ENCODE data around the gene UTP18.
"Not testable (repeated sequence)": the region's sequence is repeated elsewhere in the genome, so short reads cannot be mapped to it uniquely, and the experiment has no call there.

Gene UTP18

GRCh38 chr17:51260237-51261023 lies at the start of gene UTP18:
TSS of gene UTP18 (plus strand) at chr17:51260546. CDS start at chr17:51260585, 39 bp downstream.
- DNase-seq = peak; percentile 96

DNA sequence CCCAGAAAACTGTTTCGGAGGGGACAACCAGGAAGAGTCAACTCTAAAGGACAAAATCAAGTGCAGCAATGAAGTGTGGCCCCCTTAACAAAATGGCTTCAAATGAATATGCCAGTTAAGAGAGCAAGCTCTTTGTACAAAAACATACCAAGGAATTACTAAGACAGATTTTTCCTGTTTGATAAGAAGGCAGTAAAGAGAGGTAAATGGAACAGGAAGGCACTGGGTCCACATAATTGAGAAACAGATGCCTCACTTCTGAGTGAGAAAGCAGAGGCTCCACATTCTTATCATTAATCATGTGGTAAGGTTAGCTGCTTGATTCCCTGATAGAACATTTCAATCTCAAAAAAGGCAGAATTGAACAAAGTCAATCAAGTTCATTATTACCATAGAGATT lies 45.4 kb upstream of the UTP18 start:
- DNase-seq = no peak

DNA sequence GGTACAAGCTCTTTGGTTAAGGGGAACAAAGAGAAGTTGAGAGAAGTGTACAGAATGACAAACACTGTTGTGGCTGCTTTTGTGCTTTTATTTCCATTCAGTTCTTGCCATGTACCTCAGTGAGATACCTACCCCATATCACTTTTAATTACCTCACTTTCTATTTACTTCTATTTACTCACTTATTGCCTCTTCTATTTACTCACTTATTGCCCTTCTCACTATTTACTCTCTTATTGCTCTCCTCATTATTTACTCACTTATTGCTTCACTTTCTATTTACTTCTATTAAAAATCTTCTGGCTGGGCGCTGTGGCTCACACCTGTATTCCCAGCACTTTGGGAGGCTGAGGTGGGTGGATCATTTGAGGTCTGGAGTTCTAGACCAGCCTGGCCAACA lies 42.4 kb upstream of the UTP18 start:
- no peak for DNase-seq

- no peak for DNase-seq
Measured at GRCh38 chr17:51221322-51221721, 39.0 kb upstream of the UTP18 start.

DNA sequence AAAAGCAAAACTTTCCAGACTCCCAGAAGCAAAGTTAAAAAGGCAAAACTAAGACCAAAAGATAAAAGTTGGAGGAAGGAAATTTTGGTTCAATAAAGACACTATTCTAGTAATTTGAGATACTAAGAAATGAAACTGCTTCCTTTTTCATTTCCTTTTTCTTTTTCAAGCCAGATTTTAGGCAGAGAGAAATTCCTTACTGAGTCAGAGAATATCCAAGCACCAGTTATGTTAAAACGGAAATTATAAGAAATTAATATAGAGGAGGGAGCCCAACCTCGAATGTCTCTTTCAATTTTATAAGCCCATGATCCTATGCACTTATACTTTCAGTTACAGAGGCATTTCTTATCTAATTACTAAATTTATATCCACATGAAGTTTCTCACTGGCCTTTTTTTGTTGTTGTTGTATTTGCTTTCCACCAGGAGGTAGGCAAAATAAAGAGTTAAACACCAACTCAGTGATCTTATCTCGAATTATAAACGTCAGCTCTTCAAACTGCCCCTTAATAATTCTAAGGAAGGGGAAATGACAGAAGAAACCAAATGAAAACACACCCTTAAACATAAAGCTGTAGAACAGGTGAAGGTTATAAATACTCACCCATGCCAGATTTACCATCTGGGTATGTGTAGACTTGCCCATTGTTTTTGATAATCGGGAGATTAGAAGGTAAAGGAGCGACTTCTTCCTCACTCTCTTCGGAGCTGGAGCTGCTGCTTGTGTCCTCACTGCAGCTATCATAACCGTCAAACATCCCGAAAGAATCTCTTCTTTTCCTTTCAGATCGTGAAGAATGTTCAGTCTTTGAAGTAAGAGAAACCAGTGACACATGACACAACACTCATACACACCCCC lies 35.7 kb upstream of the UTP18 start:
- no peak for DNase-seq

- not testable (repeated sequence) for DNase-seq
Measured at GRCh38 chr17:51225523-51225922, 34.8 kb upstream of the UTP18 start.

DNA sequence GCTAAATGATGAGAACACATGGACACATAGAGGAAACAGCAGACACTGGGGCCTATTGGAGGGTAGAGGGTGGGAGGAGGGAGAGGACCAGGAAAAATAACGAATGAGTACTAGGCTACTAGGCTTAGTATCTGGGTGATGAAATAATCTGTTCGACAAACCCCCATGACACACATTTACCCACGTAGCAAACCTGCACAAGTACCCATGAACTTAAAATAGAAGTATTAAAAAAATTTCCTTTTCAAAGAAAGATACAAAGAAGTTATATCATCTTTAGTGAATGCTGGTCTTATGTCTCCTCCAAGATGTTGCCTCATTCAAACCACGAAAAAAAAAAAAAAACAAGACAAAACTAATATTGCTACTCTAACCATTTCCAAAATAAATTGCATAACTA lies 32.2 kb upstream of the UTP18 start:
- no peak for DNase-seq

DNA sequence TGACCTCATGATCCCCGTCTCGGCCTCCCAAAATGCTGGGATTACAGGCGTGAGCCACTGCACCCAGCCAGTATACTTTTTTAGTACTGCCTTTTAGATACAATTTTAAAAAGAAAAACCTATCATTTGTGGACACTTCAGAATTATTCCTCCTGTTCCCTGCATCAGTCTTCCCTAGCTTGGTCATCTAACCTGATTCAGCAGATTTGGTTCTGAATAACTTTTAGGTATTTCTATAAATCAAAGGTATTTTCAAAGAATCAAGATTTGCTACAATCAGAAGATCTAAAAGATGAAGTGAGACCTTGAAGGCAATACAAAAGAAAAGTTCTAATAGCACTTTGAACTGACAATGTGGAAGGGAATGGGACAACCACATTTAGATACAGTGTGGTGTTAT lies 30.5 kb upstream of the UTP18 start:
- DNase-seq = no peak

GRCh38 chr17:51230306-51230705 lies 30.0 kb upstream of the UTP18 start:
- no peak for DNase-seq

DNA sequence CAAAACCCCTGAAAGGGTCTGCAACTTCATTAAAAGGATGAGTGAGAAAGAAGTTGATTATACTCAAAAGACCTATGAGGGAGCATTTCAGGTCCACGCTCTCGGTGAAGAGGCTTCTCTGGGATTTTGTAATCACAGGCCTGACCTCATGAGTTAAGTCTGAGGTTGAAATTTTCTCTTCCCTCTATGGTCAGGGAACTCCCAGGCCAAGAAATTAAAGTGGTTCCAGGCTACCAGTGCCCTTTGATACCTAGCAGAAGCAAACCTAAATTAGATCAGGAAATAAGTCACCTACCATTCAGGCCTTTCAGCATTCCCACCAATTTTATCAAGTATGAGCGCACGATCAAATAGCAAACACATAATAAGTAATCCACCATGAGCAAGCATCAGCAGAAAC lies 28.3 kb upstream of the UTP18 start:
- DNase-seq = no peak

- DNase-seq = no peak
Measured at GRCh38 chr17:51234162-51234561, 26.2 kb upstream of the UTP18 start.

DNA sequence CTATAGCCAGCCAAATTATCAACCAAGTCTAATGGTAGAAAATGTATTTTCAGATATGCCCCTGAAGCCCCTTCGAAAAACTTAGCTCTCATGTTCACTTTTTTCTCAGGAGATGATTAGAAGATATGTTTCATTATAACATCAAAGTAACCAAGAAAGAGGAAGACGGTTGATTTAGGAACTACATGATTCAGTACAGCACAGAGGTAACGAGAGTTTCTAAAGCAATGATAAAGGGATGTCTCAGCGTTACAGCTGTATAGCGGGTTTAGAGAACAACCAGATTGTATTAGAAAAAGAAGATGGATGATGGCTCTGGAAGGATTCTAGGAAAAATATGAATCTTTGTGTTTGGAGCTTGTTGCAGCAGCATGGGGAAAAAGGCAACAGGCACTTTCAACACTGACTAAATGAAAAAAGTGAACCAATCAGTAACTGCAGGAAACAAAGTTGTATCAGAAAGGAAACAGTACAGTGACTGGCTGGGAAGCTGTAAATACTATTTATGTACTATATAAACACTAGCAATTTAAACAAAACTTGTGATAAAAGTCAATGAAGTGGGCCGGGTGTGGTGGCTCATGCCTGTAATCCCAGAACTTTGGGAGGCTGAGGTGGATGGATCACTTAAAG lies 22.0 kb upstream of the UTP18 start:
- no peak for DNase-seq

DNA sequence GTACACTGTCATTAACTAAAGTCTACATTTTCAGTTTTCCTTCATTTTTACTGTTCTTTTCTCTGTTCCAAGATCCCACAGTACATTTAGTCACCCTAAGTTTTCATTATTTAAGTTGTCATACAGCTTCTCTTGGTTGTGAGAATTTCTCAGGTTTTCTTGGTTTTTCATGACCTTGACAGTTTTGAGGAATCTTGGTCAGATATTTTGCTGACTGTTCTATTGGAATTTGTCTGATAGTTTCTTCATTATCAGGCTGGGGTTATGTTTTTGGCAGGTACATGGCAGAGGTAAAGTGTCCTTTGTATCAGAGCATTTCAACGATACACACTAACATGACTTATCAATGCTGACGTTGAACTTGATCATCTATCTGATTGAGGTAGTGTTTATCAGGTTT lies 20.1 kb upstream of the UTP18 start:
- DNase-seq = no peak

DNA sequence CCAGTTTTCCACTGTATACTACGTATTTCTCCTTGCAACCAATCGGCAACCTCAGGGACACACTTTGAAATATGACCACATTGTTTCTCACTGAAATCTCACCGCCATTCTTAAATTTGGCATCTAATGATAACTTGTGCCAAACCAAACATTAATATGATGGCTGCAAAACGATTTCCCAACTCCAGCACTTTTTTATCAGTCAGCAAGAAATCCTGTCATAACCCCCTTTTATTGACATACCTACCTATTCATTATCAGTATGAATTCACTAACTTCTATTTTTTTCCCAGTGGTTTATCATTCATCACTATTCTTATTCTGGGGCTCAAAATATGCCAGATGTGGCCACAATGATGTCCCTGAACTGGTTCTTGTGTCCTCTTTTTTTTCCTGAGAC lies 16.3 kb upstream of the UTP18 start:
- no peak for DNase-seq

GRCh38 chr17:51245535-51245934 lies 14.8 kb upstream of the UTP18 start:
- DNase-seq = no peak

DNA sequence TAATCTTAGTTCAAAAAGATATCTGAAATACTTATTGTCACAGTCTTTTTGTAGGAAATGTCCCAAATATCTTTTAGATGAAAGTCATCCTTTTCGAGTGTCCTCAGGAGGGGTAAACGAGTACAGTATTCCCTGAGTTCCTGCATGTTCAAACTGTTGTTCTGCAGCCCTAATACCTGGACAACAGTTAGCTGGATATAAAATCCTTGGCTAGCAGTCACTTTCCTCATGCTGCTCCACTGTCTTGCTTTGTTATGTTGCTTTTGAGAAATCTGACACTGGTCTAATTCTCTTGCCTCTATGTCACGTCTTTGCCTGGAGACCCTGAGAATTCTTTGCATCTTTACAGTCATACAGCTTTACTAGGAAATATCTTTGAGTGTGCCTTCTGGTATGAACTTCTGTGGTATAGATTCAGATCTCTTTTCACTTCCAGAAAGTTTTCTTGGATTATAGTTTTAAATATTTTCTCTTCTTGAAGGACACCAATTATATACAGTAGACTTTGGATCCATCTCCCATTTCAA lies 10.0 kb upstream of the UTP18 start:
- DNase-seq = no peak

DNA sequence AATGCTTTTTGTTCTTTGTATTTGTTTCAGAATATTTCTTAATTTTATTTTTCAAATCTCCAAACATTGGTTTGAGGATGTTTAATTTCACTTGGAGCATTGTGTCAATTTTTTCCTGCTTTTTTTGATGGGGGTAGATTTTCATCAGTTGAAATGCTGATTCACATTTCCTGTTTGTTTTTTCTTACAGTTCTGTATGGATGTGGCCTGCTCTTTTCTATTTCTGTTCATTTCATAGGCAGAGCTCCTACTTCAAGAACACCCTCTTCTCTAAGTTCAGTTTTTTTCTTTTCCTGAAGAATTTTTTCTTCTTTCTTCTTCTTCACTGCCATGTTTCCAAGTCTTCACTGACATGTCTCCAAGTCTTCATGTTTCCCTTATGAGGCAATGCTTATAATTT lies 9.3 kb upstream of the UTP18 start:
- no peak for DNase-seq

DNA sequence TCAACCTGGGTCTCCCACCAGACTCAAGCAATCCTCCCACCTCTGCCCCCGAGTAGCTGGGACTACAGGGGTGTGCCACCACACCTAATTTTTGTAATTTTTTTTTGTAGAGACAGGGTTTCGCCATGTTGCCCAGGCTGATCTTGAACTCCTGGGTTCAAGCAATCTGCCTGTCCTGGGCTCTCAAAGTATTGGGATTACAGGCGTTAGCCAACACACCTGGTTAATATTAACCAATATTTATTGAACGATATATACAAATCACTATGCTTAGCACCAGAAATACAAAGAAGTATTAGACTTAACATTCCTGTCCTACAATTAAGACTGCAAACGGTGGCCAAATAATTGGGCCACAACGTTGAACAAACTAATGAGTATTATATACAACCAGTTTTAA lies 4.7 kb upstream of the UTP18 start:
- DNase-seq = no peak

- DNase-seq = no peak
Measured at GRCh38 chr17:51256101-51256500, 4.2 kb upstream of the UTP18 start.

DNA sequence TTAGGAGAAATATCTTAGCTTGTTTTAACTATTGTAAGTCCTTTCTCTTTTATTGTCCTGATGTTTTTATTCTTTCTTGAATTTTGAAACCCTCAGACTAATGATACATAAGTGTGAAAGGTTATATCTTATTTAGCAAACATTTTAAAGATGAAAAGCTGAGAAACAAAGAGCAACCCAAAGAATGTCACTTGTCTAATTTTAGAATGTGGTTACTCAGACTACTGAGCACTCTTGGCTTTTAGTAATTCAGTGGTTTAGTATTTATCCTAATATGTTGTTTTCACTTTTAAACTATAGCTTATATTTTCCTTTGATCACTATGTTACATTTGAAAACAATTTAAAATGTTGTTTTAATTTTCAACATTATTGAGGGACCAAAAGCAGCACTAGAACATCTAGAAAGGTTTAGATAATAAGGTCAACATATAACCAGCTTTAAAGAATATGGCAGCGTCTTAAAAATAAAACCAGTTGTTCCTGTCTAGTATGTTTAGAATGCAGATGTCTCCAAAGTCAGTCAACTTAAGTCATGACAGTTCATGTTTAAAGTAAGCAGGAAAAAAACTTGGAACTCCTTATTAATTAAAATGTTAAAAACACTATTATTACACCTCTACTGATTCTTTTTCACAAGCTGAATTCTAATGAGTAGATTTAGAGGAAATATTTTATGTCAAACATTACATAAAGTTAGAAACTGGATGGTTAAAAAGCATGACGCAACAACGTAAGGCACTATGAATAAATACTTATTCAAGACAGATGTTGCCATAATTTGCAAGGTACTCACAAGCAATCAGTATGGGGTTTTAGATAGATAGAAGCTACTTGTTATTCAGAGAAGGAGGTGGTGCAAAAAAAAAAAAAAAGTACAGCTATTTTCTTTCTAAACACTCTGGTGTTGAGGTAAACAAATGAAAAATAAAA lies 2.9 kb upstream of the UTP18 start:
- DNase-seq = no peak

DNA sequence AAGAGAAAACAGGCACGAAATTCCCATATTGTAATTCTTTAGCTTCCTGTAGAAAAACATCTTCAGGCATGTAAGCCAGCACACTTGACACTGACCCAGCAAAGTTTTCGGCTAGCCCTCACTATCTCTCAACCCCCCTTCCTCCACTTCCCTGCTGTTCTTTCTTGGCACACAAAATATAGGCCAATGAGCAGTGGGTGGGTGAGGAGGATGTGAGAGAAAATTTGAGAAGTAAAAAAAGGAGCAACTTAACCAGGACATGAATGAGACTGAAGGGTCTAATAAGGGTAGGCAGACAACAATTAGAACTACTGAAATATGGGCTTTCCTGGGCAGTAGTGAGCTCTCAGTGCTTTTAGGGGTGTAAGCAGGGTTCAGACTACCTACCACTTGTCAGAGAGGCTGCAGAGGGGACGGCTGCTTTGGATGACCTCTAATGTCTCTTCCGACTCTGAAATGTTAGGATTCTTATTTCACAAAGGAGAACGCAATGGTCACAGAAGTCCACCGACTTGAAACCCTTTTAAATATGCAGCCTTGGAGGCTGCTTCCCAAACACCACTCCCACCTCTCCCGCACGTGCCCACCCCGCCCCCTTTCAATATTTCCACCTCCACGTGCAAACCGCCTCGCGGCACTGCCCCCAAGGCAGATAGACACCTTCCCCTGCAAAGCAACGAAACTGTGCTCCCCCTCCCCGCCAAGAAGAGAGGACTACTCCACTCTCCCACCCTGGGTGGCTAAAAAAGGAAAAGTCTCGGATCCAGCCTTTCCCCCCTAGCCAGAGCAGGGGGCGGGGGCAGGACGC lies 1.4 kb upstream of the UTP18 start:
- no peak for DNase-seq

Data from activated naive CD4-positive, alpha-beta T cell treated with Interleukin-2 at 50 U/mL for 16 hours (primary cell).